ENCODE results near the gene TDRD9.

The TDRD9 gene

DNA sequence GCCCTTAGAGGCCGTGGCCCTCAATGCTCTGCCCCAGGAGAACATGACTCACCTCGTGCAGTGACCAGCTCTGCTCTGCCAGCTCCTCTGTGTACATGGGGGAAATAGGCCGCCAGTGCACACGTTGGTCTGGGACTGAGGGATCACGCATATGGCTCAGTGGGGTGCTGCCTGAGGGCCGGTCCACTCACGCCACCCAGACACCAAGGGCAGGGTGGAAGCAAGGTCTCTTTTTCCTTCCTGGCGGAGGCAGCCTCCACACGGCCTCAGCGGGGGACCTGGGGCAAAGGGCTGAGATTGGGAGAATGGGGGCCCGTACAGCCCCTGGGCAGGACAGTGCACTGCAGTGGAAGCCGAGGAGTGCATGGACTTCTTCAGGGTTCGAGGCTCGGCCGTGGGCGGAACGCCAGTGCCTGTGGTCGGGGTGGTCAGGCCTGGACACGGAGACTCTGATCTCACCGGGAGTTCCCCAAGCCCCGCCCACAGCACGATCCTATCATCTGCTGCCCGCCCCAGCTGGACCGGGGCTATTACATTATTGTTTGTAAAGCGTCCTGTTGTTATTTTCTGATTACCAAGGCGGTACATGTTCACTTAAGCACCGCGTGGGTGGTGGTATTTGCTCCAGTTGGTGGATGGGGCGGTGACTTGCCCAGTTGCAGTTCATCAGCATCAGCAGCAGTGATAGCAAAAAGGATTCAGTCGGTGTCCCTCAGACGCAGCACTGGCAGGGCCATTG, 38.8 kb upstream of the TDRD9 start:
- Histone ChIP-seq H3K27ac (ENCODE audit: poor library complexity, severe bottlenecking) (no peak overlapping the region), H3K27me3 (ENCODE audit: insufficient read depth, poor library complexity, severe bottlenecking) (no peaks in the 10 kb centered on the region), H3K9me3 (ENCODE audit: severe bottlenecking) (no peaks in the 10 kb centered on the region), H3K36me3 (ENCODE audit: low read depth) (no peaks in the 10 kb centered on the region), H3K4me3 (ENCODE audit: severe bottlenecking) (no peak overlapping the region), H3K4me1 (ENCODE audit: insufficient read depth, poor library complexity, severe bottlenecking) (peaks cover 14% of the 10 kb centered on the region)
- TF ChIP-seq, protein P1, sequence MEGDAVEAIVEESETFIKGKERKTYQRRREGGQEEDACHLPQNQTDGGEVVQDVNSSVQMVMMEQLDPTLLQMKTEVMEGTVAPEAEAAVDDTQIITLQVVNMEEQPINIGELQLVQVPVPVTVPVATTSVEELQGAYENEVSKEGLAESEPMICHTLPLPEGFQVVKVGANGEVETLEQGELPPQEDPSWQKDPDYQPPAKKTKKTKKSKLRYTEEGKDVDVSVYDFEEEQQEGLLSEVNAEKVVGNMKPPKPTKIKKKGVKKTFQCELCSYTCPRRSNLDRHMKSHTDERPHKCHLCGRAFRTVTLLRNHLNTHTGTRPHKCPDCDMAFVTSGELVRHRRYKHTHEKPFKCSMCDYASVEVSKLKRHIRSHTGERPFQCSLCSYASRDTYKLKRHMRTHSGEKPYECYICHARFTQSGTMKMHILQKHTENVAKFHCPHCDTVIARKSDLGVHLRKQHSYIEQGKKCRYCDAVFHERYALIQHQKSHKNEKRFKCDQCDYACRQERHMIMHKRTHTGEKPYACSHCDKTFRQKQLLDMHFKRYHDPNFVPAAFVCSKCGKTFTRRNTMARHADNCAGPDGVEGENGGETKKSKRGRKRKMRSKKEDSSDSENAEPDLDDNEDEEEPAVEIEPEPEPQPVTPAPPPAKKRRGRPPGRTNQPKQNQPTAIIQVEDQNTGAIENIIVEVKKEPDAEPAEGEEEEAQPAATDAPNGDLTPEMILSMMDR (IDR thresholded peaks at IDR 0.05; ENCODE audit: poor library complexity, severe bottlenecking) = no peak
- ATAC-seq (ENCODE audit: low read depth) (peak; percentile 72), DNase-seq (ENCODE audit: low spot score) (peak; percentile 85)

DNA sequence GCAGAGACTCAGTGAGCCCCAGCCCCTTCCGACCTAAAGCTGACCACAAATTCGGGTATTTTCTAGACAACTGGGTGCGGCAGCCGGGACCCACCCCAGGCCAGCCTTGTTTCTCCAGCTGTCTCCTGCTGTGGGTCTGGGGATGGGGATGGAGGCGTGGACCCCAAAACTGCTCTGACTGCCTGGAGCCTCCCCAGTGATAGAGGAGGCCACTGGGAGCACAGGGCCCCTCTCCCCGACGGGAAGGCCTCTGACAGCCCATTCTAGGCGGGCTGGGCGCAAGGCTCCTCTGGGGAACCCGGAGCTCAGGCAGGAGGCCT, 38.2 kb upstream of the TDRD9 start:
- Histone ChIP-seq H3K36me3 (ENCODE audit: low read depth) (no peaks in the 10 kb centered on the region), H3K27ac (ENCODE audit: poor library complexity, severe bottlenecking) (no peak overlapping the region), H3K4me1 (ENCODE audit: insufficient read depth, poor library complexity, severe bottlenecking) (peaks cover 14% of the 10 kb centered on the region), H3K4me3 (ENCODE audit: severe bottlenecking) (no peak overlapping the region), H3K27me3 (ENCODE audit: insufficient read depth, poor library complexity, severe bottlenecking) (no peaks in the 10 kb centered on the region), H3K9me3 (ENCODE audit: severe bottlenecking) (no peaks in the 10 kb centered on the region)
- no peak for ATAC-seq (ENCODE audit: low read depth)
- DNase-seq (ENCODE audit: low spot score) = no peak
- TF ChIP-seq, protein P1 (IDR thresholded peaks at IDR 0.05; ENCODE audit: poor library complexity, severe bottlenecking) = no peak

DNA sequence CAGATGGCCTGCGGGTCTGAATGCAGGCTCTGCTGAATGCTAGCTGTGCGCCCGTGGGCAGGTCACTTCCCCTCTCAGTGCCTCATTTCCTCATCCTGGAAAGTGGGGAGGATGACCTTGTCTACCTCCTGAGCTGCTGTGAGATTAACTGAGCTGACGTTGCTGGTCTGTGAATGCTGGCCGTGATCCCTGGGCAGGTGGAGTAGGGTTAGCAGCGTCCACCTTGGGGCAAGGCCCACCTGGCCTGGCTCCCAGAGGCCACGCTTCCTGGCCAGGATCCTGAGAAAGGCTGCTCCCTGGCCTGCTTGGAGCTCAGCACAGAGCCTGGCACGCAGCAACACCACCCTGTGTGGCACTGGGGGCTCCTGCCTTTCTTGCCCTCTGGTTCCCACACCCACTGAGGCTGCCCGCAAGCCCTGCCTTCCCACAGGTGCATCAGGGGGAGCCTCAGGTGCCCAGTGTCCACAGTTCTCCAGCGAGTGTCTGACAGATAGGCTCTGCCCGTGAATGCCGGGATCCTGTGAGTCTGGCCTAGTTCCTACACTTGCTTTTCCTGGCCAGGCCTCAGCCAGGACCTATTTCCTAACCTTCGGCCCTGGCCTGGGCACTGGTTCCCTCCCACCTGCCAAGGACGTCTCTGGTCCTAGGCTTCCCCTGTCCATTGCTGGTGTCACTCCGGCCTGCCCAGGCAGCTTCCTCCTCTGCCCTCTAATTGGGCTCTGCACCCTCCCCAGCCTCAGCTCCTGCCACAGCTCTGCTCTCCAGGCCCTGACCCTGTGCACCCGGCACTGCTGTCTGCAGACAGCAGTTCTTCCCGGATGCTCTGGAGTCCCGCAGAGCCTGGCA, 37.2 kb upstream of the TDRD9 start:
- Histone ChIP-seq H3K27ac (ENCODE audit: poor library complexity, severe bottlenecking) (no peak overlapping the region), H3K9me3 (ENCODE audit: severe bottlenecking) (no peaks in the 10 kb centered on the region), H3K4me3 (ENCODE audit: severe bottlenecking) (no peak overlapping the region), H3K27me3 (ENCODE audit: insufficient read depth, poor library complexity, severe bottlenecking) (no peaks in the 10 kb centered on the region), H3K4me1 (ENCODE audit: insufficient read depth, poor library complexity, severe bottlenecking) (peaks cover 14% of the 10 kb centered on the region), H3K36me3 (ENCODE audit: low read depth) (no peaks in the 10 kb centered on the region)
- TF ChIP-seq, protein P1 (IDR thresholded peaks at IDR 0.05; ENCODE audit: poor library complexity, severe bottlenecking) = no peak
- ATAC-seq (ENCODE audit: low read depth) = no peak
- no peak for DNase-seq (ENCODE audit: low spot score)

DNA sequence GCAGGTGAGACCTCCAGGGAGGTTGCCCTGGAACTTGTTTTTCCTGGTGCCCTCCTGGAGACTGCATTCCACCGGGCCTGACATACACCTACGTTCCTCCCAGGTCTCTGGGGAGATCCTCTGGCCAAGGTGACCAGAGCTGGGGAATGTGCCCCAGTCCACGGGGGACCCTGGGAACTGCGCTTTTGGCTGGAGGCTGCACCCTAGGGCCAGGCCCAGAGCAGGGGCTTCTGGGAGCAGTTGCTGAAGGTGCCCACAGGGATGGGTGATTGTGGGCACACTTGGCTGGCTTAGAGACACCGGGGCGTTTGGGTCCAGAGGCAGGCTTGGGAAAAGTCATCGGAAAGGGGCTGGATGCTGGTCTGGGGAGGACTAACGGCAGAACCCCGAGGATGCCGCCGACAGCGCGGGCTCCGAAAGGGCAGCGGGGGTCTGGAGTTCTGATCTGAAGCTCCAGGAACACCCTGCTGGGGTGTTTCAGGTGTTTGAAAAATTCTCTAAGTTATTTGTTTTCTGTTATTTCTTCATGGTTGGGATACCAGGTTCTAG, 36.5 kb upstream of the TDRD9 start:
- H3K9me3 ChIP-seq (ENCODE audit: severe bottlenecking) = no peaks in the 10 kb centered on the region
- no peak overlapping the region for H3K27ac ChIP-seq (ENCODE audit: poor library complexity, severe bottlenecking)
- DNase-seq (ENCODE audit: low spot score) (no peak), ATAC-seq (ENCODE audit: low read depth) (no peak)
- peaks cover 14% of the 10 kb centered on the region for H3K4me1 ChIP-seq (ENCODE audit: insufficient read depth, poor library complexity, severe bottlenecking)
- TF ChIP-seq, protein P1 (IDR thresholded peaks at IDR 0.05; ENCODE audit: poor library complexity, severe bottlenecking) = no peak
- H3K27me3 ChIP-seq (ENCODE audit: insufficient read depth, poor library complexity, severe bottlenecking) = no peaks in the 10 kb centered on the region
- no peaks in the 10 kb centered on the region for H3K36me3 ChIP-seq (ENCODE audit: low read depth)
- H3K4me3 ChIP-seq (ENCODE audit: severe bottlenecking) = no peak overlapping the region

Data from RWPE2 (cell line).